ENCODE data around the gene SHANK3.
"Not testable (repeated sequence)": the region's sequence is repeated elsewhere in the genome, so short reads cannot be mapped to it uniquely, and the experiment has no call there.

SHANK3 gene

DNA sequence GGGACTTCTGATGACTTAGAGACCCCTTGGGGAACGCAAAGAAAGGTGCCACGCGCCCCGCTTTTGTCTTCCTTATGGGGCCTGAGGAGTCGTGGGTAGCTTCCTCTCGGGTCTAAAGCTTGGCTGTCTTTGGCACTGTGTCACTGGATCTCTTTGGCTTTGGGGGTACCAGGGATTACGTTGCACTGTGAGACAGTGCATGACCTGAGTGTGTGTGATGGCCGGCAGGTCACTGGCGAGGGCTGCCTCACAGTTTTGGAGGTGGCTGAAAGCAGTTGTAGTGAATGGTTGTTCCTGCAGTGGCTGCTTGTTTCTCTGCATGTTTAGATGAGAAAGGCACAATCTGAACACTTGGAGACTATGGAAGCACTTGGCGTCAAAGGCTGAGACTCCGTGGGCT lies 38.9 kb upstream of the SHANK3 start:
- H3K4me3 ChIP-seq (ENCODE audit: low read length): no peak overlapping the region
- H3K9ac ChIP-seq (ENCODE audit: low read length): no peak overlapping the region
- H3K4me1 ChIP-seq (ENCODE audit: control insufficient read depth, insufficient read depth, low read length): peaks cover 3% of the 10 kb centered on the region
- H3K36me3 ChIP-seq (ENCODE audit: control insufficient read depth, insufficient read depth, low read length): no peaks in the 10 kb centered on the region
- H3K27ac ChIP-seq (ENCODE audit: low read depth, low read length): no peak overlapping the region
- no peaks in the 10 kb centered on the region for H3K27me3 ChIP-seq (ENCODE audit: control insufficient read depth, insufficient read depth, low read length)

DNA sequence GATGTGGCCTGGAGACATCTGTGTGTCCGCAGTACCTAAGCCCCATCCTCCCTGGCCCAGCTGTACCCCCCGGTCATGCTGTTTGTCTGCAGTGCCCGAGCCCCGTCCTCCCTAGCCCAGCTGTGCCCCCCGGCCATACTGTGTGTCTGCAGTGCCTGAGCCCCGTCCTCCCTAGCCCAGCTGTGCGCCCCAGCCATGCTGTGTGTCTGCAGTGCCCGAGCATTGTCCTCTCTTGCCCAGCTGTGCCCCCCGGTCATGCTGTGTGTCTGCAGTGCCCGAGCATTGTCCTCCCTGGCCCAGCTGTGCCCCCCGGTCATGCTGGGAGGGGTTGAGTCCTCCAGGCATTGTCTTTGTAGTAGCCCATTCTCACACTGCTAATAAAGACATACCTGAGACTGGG lies 37.0 kb upstream of the SHANK3 start:
- Histone ChIP-seq H3K27ac (ENCODE audit: low read depth, low read length) (no peak overlapping the region), H3K4me3 (ENCODE audit: low read length) (no peak overlapping the region), H3K27me3 (ENCODE audit: control insufficient read depth, insufficient read depth, low read length) (no peaks in the 10 kb centered on the region), H3K9ac (ENCODE audit: low read length) (no peak overlapping the region), H3K36me3 (ENCODE audit: control insufficient read depth, insufficient read depth, low read length) (no peaks in the 10 kb centered on the region), H3K4me1 (ENCODE audit: control insufficient read depth, insufficient read depth, low read length) (no peaks in the 10 kb centered on the region)

- peaks cover 12% of the 10 kb centered on the region for H3K27me3 ChIP-seq (ENCODE audit: control insufficient read depth, insufficient read depth, low read length)
Observed at GRCh38 chr22:50640296-50640695, 32.3 kb upstream of the SHANK3 start.

GRCh38 chr22:50640857-50641647 lies 31.6 kb upstream of the SHANK3 start:
- H3K27ac ChIP-seq (ENCODE audit: low read depth, low read length): no peak overlapping the region
- H3K4me3 ChIP-seq (ENCODE audit: low read length): no peak overlapping the region
- H3K4me1 ChIP-seq (ENCODE audit: control insufficient read depth, insufficient read depth, low read length): no peaks in the 10 kb centered on the region
- H3K9ac ChIP-seq (ENCODE audit: low read length): no peak overlapping the region
- peaks cover 12% of the 10 kb centered on the region for H3K27me3 ChIP-seq (ENCODE audit: control insufficient read depth, insufficient read depth, low read length)
- no peaks in the 10 kb centered on the region for H3K36me3 ChIP-seq (ENCODE audit: control insufficient read depth, insufficient read depth, low read length)

More at GRCh38 chr22:50640296-50640695, 32.3 kb upstream of the SHANK3 start:
- H3K4me3 ChIP-seq (ENCODE audit: low read length); H3K36me3 ChIP-seq (ENCODE audit: control insufficient read depth, insufficient read depth, low read length); H3K9ac ChIP-seq (ENCODE audit: low read length); H3K4me1 ChIP-seq (ENCODE audit: control insufficient read depth, insufficient read depth, low read length); H3K27ac ChIP-seq (ENCODE audit: low read depth, low read length): not testable (repeated sequence)

- Histone ChIP-seq H3K4me1 (ENCODE audit: control insufficient read depth, insufficient read depth, low read length) (no peaks in the 10 kb centered on the region), H3K9ac (ENCODE audit: low read length) (no peak overlapping the region), H3K27me3 (ENCODE audit: control insufficient read depth, insufficient read depth, low read length) (peaks cover 12% of the 10 kb centered on the region), H3K36me3 (ENCODE audit: control insufficient read depth, insufficient read depth, low read length) (no peaks in the 10 kb centered on the region), H3K4me3 (ENCODE audit: low read length) (no peak overlapping the region), H3K27ac (ENCODE audit: low read depth, low read length) (no peak overlapping the region)
Observed at GRCh38 chr22:50641696-50642607, 30.7 kb upstream of the SHANK3 start.

GRCh38 chr22:50643021-50643820 lies 29.4 kb upstream of the SHANK3 start:
- not testable (repeated sequence) for H3K4me3 ChIP-seq (ENCODE audit: low read length); H3K27ac ChIP-seq (ENCODE audit: low read depth, low read length); H3K9ac ChIP-seq (ENCODE audit: low read length); H3K4me1 ChIP-seq (ENCODE audit: control insufficient read depth, insufficient read depth, low read length); H3K36me3 ChIP-seq (ENCODE audit: control insufficient read depth, insufficient read depth, low read length)
- peaks cover 12% of the 10 kb centered on the region for H3K27me3 ChIP-seq (ENCODE audit: control insufficient read depth, insufficient read depth, low read length)

DNA sequence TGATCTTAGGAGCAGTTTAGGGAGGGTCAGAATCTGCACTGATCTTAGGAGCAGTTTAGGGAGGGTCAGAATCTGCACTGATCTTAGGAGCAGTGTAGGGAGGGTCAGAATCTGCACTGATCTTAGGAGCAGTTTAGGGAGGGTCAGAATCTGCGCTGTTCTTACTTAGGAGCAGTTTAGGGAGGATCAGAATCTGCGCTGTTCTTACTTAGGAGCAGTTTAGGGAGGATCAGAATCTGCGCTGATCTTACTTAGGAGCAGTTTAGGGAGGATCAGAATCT lies 28.9 kb upstream of the SHANK3 start:
- H3K27ac ChIP-seq (ENCODE audit: low read depth, low read length); H3K9ac ChIP-seq (ENCODE audit: low read length); H3K36me3 ChIP-seq (ENCODE audit: control insufficient read depth, insufficient read depth, low read length); H3K4me1 ChIP-seq (ENCODE audit: control insufficient read depth, insufficient read depth, low read length); H3K4me3 ChIP-seq (ENCODE audit: low read length): not testable (repeated sequence)
- peaks cover 12% of the 10 kb centered on the region for H3K27me3 ChIP-seq (ENCODE audit: control insufficient read depth, insufficient read depth, low read length)

DNA sequence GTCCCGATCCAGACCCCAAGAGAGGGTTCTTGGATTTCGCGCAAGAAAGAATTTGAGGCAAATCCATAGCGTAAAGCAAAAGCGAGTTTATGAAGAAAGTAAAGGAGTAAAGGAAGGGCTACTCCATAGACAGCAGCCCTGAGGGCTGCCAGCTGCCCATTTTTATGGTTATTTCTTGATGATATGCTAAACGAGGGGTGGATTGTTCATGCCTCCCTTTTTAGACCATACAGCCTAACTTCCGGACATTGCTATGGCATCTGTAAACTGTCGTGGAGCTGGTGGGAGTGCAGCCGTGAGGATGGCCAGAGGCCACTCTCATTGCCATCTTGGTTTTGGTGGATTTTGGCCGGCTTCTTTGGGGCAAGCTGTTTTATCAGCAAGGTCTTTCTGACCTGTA lies 19.4 kb upstream of the SHANK3 start:
- H3K9ac ChIP-seq (ENCODE audit: low read length): no peak overlapping the region
- peaks cover 2% of the 10 kb centered on the region for H3K27me3 ChIP-seq (ENCODE audit: control insufficient read depth, insufficient read depth, low read length)
- no peak overlapping the region for H3K4me3 ChIP-seq (ENCODE audit: low read length)
- no peaks in the 10 kb centered on the region for H3K4me1 ChIP-seq (ENCODE audit: control insufficient read depth, insufficient read depth, low read length)
- H3K27ac ChIP-seq (ENCODE audit: low read depth, low read length): no peak overlapping the region
- H3K36me3 ChIP-seq (ENCODE audit: control insufficient read depth, insufficient read depth, low read length): no peaks in the 10 kb centered on the region

- not testable (repeated sequence) for H3K36me3 ChIP-seq (ENCODE audit: control insufficient read depth, insufficient read depth, low read length); H3K4me3 ChIP-seq (ENCODE audit: low read length); H3K4me1 ChIP-seq (ENCODE audit: control insufficient read depth, insufficient read depth, low read length); H3K27ac ChIP-seq (ENCODE audit: low read depth, low read length); H3K9ac ChIP-seq (ENCODE audit: low read length); H3K27me3 ChIP-seq (ENCODE audit: control insufficient read depth, insufficient read depth, low read length)
Observed at GRCh38 chr22:50654664-50655063, 18.0 kb upstream of the SHANK3 start.

- Histone ChIP-seq H3K4me1 (ENCODE audit: control insufficient read depth, insufficient read depth, low read length) (no peaks in the 10 kb centered on the region), H3K27ac (ENCODE audit: low read depth, low read length) (no peak overlapping the region)
Observed at GRCh38 chr22:50656122-50657070, 16.2 kb upstream of the SHANK3 start.

GRCh38 chr22:50657925-50658324 lies 14.7 kb upstream of the SHANK3 start:
- Histone ChIP-seq H3K9ac (ENCODE audit: low read length) (no peak overlapping the region), H3K4me1 (ENCODE audit: control insufficient read depth, insufficient read depth, low read length) (no peaks in the 10 kb centered on the region), H3K36me3 (ENCODE audit: control insufficient read depth, insufficient read depth, low read length) (no peaks in the 10 kb centered on the region), H3K27ac (ENCODE audit: low read depth, low read length) (no peak overlapping the region), H3K4me3 (ENCODE audit: low read length) (no peak overlapping the region), H3K27me3 (ENCODE audit: control insufficient read depth, insufficient read depth, low read length) (peaks cover 2% of the 10 kb centered on the region)

More at GRCh38 chr22:50656122-50657070, 16.2 kb upstream of the SHANK3 start:
- H3K36me3 ChIP-seq (ENCODE audit: control insufficient read depth, insufficient read depth, low read length): no peaks in the 10 kb centered on the region
- no peak overlapping the region for H3K4me3 ChIP-seq (ENCODE audit: low read length)
- H3K9ac ChIP-seq (ENCODE audit: low read length): no peak overlapping the region
- H3K27me3 ChIP-seq (ENCODE audit: control insufficient read depth, insufficient read depth, low read length): peaks cover 2% of the 10 kb centered on the region

All from rectal smooth muscle tissue (tissue), 1 donor.